Measurements from ENCODE around the gene TMEM18. TPM values are rescaled to one million over a fixed set of nuclear protein-coding genes. Genes with fewer than 3 reads are reported as not detected.

The TMEM18 gene
- total and polyA plus RNA-seq, 2 of the 13 experiments (the other 11 are each of a cell fraction or from before 2014, with no cell fraction given): 45.9 to 49.4 TPM

GRCh38 chr2:663221-663620 lies 14.0 kb downstream of the TMEM18 start:
- no peak overlapping the region for H3K4me3 ChIP-seq (replicated peaks in 1 of 3; ENCODE audit: insufficient read depth in 1 of 3, low read depth in 2 of 3, low read length in 3 of 3)
- H3K9me3 ChIP-seq (ENCODE audit: low read length): no peaks in the 10 kb centered on the region
- no peak for DNase-seq (ENCODE audit: low spot score)
- POLR2A ChIA-PET: no interaction called here
- peaks cover 10 to 13% of the 10 kb centered on the region in 2 experiments; a peak in 4 of 5 replicates for H3K36me3 ChIP-seq (replicated peaks in 1 of 2; ENCODE audit: control insufficient read depth in 1 of 2, insufficient read depth in 2 of 2, low read length in 2 of 2)
- H3K9ac ChIP-seq (ENCODE audit: insufficient read depth, low read depth, low read length): no peak overlapping the region
- intact Hi-C loops (cut with micrococcal nuclease; ENCODE audit: unreplicated experiment) (no loop called here), in situ Hi-C loops (cut with HindIII; ENCODE audit: extremely low pct_ligation_motif_present, low pct_unique_long_range_greater_than_20kb) (no loop called here)
- CTCF ChIA-PET (ENCODE audit: low intra/inter-chr PET ratio, low total read pairs): no interaction called here
- H4K20me1 ChIP-seq (ENCODE audit: insufficient read depth, low read length): no peaks in the 10 kb centered on the region
- no peaks in the 10 kb centered on the region for H3K79me2 ChIP-seq (ENCODE audit: insufficient read depth, low read length)
- H3K27me3 ChIP-seq (ENCODE audit: control insufficient read depth in 1 of 2, insufficient read depth in 2 of 2, low read length in 2 of 2): peaks cover 2 to 12% of the 10 kb centered on the region in 2 experiments; a peak in 3 of 5 replicates
- ATAC-seq: no peak; the same call in 2 of the 3 replicates
- no peak overlapping the region for H3K27ac ChIP-seq (ENCODE audit: extremely low read length, insufficient read depth, low read length)
- H3K4me2 ChIP-seq (ENCODE audit: low read depth, low read length): no peak overlapping the region
- no peak overlapping the region for H2AFZ ChIP-seq (ENCODE audit: low read length)
- H3K4me1 ChIP-seq (ENCODE audit: insufficient read depth, low read length): no peaks in the 10 kb centered on the region
- 92% methylated on average over 13 of the region's 13 CpGs for WGBS (ENCODE audit: low lambda C conversion rate)
- FAIRE-seq: no peak
- TF ChIP-seq ZNF773 (CRISPR knock-in tag; IDR thresholded peaks at IDR 0.05; ENCODE audit: borderline replicate concordance) (no peak), ZEB1 (IDR thresholded peaks at IDR 0.05; ENCODE audit: insufficient replicate concordance, low read depth) (no peak), NFYB (CRISPR knock-in tag; IDR thresholded peaks at IDR 0.05) (no peak), ZNF781 (CRISPR knock-in tag; IDR thresholded peaks at IDR 0.05; ENCODE audit: borderline replicate concordance, not compliant biosample characterization) (no peak), ATRX (CRISPR knock-in tag; IDR thresholded peaks at IDR 0.05; ENCODE audit: borderline replicate concordance) (no peak), MEF2D (CRISPR knock-in tag; IDR thresholded peaks at IDR 0.05) (no peak), ZFP36L1 (CRISPR knock-in tag; IDR thresholded peaks at IDR 0.05) (no peak), AGO2 (optimal IDR thresholded peaks at IDR 0.05; ENCODE audit: low read depth, low read length) (peak; percentile 5)
- no TSS peak for BruUV-seq (replicated peaks)

GRCh38 chr2:661360-661635 lies 15.9 kb downstream of the TMEM18 start:
- Histone ChIP-seq H3K27me3 (ENCODE audit: control insufficient read depth in 1 of 2, insufficient read depth in 2 of 2, low read length in 2 of 2) (peaks cover 2 to 12% of the 10 kb centered on the region in 2 experiments; a peak in 3 of 5 replicates), H3K4me2 (ENCODE audit: low read depth, low read length) (no peak overlapping the region), H3K9me3 (ENCODE audit: low read length) (no peaks in the 10 kb centered on the region), H2AFZ (ENCODE audit: low read length) (no peak overlapping the region), H4K20me1 (ENCODE audit: insufficient read depth, low read length) (no peaks in the 10 kb centered on the region), H3K36me3 (replicated peaks in 1 of 2; ENCODE audit: control insufficient read depth in 1 of 2, insufficient read depth in 2 of 2, low read length in 2 of 2) (peaks cover 2 to 5% of the 10 kb centered on the region in 2 experiments; a peak in 3 of 5 replicates), H3K79me2 (ENCODE audit: insufficient read depth, low read length) (no peaks in the 10 kb centered on the region), H3K27ac (ENCODE audit: extremely low read length, insufficient read depth, low read length) (no peak overlapping the region), H3K9ac (ENCODE audit: insufficient read depth, low read depth, low read length) (no peak overlapping the region), H3K4me1 (ENCODE audit: insufficient read depth, low read length) (no peaks in the 10 kb centered on the region), H3K4me3 (replicated peaks in 1 of 3; ENCODE audit: insufficient read depth in 1 of 3, low read depth in 2 of 3, low read length in 3 of 3) (no peak overlapping the region)
- WGBS (ENCODE audit: low lambda C conversion rate): 91% methylated on average over 12 of the region's 12 CpGs
- DNase-seq (ENCODE audit: low spot score): no peak
- ChIA-PET POLR2A (no interaction called here), CTCF (ENCODE audit: low intra/inter-chr PET ratio, low total read pairs) (no interaction called here)
- ATAC-seq: peak; percentile 12; the same call in 2 of the 3 replicates
- TF ChIP-seq, protein P1, sequence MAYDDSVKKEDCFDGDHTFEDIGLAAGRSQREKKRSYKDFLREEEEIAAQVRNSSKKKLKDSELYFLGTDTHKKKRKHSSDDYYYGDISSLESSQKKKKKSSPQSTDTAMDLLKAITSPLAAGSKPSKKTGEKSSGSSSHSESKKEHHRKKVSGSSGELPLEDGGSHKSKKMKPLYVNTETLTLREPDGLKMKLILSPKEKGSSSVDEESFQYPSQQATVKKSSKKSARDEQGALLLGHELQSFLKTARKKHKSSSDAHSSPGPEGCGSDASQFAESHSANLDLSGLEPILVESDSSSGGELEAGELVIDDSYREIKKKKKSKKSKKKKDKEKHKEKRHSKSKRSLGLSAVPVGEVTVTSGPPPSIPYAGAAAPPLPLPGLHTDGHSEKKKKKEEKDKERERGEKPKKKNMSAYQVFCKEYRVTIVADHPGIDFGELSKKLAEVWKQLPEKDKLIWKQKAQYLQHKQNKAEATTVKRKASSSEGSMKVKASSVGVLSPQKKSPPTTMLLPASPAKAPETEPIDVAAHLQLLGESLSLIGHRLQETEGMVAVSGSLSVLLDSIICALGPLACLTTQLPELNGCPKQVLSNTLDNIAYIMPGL (CRISPR knock-in tag; IDR thresholded peaks at IDR 0.05; ENCODE audit: borderline replicate concordance in 1 of 2, low read depth in 1 of 2): no peak
- peak; percentile 33 for TF ChIP-seq AGO2 (optimal IDR thresholded peaks at IDR 0.05; ENCODE audit: low read depth, low read length)
- in situ Hi-C loops (cut with HindIII; ENCODE audit: extremely low pct_ligation_motif_present, low pct_unique_long_range_greater_than_20kb) (no loop called here), intact Hi-C loops (cut with micrococcal nuclease; ENCODE audit: unreplicated experiment) (no loop called here)
- no peak for FAIRE-seq
- no TSS peak for BruUV-seq (replicated peaks)

Data from HepG2 (cell line).